ENCODE data around the gene HIF1A. TPM values are rescaled to one million over a fixed set of nuclear protein-coding genes. Genes with fewer than 3 reads are reported as not detected.
A peak's percentile ranks its signal among the peaks of the same experiment; 100 is the strongest.

The HIF1A gene
- total and polyA plus RNA-seq, 2 of the 13 experiments (the other 11 are each of a cell fraction or from before 2014, with no cell fraction given) = 41.0 to 126 TPM

GRCh38 chr14:61694830-61695694, at the start of gene HIF1A (continued):
- TF ChIP-seq PCBP1 (IDR thresholded peaks at IDR 0.05; ENCODE audit: borderline replicate concordance, low read depth, low read length) (no peak; the same call in 1 of the 2 replicates), CREB3 (CRISPR knock-in tag; IDR thresholded peaks at IDR 0.05) (no peak), ZNF362 (CRISPR knock-in tag; IDR thresholded peaks at IDR 0.05; ENCODE audit: borderline replicate concordance) (peak; percentile 49; the same call in 1 of the 2 replicates), ZMAT3 (CRISPR knock-in tag; conservative IDR thresholded peaks at IDR 0.05) (no peak; the same call in 1 of the 2 replicates), ZNF557 (CRISPR knock-in tag; IDR thresholded peaks at IDR 0.05) (no peak), STAG1 (CRISPR knock-in tag; IDR thresholded peaks at IDR 0.05) (peak; percentile 26; the same call in 1 of the 2 replicates), MED1 (CRISPR knock-in tag; IDR thresholded peaks at IDR 0.05) (peak; percentile 71), DDIT3 (CRISPR knock-in tag; IDR thresholded peaks at IDR 0.05) (no peak), ZBTB38 (CRISPR knock-in tag; IDR thresholded peaks at IDR 0.05) (no peak; the same call in 1 of the 2 replicates), U2AF1 (optimal IDR thresholded peaks at IDR 0.05; ENCODE audit: low read depth, low read length) (no peak), TFAP4 (IDR thresholded peaks at IDR 0.05; ENCODE audit: borderline replicate concordance, low read depth) (peak; percentile 100), HCFC1 (IDR thresholded peaks at IDR 0.05; ENCODE audit: low read depth, low read length) (no peak; the same call in 1 of the 2 replicates), ZNF839 (CRISPR knock-in tag; IDR thresholded peaks at IDR 0.05; ENCODE audit: borderline replicate concordance) (no peak), PATZ1 (CRISPR knock-in tag; IDR thresholded peaks at IDR 0.05) (peak; percentile 28), SIX1 (CRISPR knock-in tag; IDR thresholded peaks at IDR 0.05; ENCODE audit: borderline replicate concordance) (no peak), TGIF2 (CRISPR knock-in tag; IDR thresholded peaks at IDR 0.05) (peak; percentile 85; the same call in 1 of the 2 replicates), MED8 (CRISPR knock-in tag; IDR thresholded peaks at IDR 0.05; ENCODE audit: insufficient replicate concordance) (no peak), NCOA2 (CRISPR knock-in tag; IDR thresholded peaks at IDR 0.05) (peak; percentile 34; the same call in 1 of the 2 replicates), ZSCAN29 (CRISPR knock-in tag; conservative IDR thresholded peaks at IDR 0.05) (no peak), NR2F2 (IDR thresholded peaks at IDR 0.05; ENCODE audit: borderline replicate concordance, low read depth) (no peak), ZNF766 (CRISPR knock-in tag; IDR thresholded peaks at IDR 0.05; ENCODE audit: borderline replicate concordance) (peak; percentile 84; the same call in 1 of the 2 replicates), ZNF660 (CRISPR knock-in tag; IDR thresholded peaks at IDR 0.05; ENCODE audit: borderline replicate concordance, low read depth) (no peak), E2F1 (CRISPR knock-in tag; IDR thresholded peaks at IDR 0.05) (no peak; the same call in 1 of the 2 replicates)

Data from HepG2 (cell line).